Measurements from ENCODE around the gene SHROOM2. TPM values are rescaled to one million over a fixed set of nuclear protein-coding genes. Genes with fewer than 3 reads are reported as not detected.
A peak's percentile ranks its signal among the peaks of the same experiment; 100 is the strongest.

The SHROOM2 gene
- total and polyA plus RNA-seq, 9 of the 15 experiments (the other 6 are each of a cell fraction or from before 2014, with no cell fraction given), result not detected

DNA sequence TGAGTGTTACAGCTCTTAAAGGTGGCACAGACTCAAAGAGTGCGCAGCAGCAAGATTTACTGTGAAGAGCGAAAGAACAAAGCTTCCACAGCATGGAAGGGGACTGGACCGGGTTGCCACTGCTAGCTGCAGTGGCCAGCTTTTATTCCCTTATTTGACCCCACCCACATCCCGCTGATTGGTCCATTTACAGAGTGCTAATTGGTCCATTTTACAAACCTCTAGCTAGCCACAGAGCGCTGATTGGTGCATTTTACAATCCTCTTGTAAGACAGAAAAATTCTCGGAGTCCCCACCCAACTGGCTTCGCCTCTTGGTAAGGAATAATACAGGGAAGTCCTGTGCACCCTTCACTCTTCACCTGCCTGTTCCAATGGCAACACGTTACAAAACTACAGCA, 1.9 kb upstream of the SHROOM2 start:
- intact Hi-C loops (cut with micrococcal nuclease) (no loop called here), in situ Hi-C loops (cut with MboI) (no loop called here)
- no peaks in the 10 kb centered on the region for H4K20me1 ChIP-seq (replicated peaks; ENCODE audit: control insufficient read depth, insufficient read depth, low read length)
- 21% methylated on average over 8 of the region's 8 CpGs for WGBS (ENCODE audit: insufficient coverage, low coverage, missing lambda C conversion rate)
- H3K4me1 ChIP-seq (replicated peaks in 1 of 2; ENCODE audit: control insufficient read depth in 2 of 2, insufficient read depth in 2 of 2, low read length in 2 of 2), result peaks cover 0 to 7% of the 10 kb centered on the region in 2 experiments; a peak in 1 of 5 replicates
- H3K4me3 ChIP-seq, result no peak overlapping the region
- no peak overlapping the region for H3K4me2 ChIP-seq (ENCODE audit: insufficient read depth, low read length)
- H3K79me2 ChIP-seq (ENCODE audit: control insufficient read depth, insufficient read depth, low read length), result no peaks in the 10 kb centered on the region
- BruUV-seq (replicated peaks), result no TSS peak
- H3K9me3 ChIP-seq (replicated peaks; ENCODE audit: control insufficient read depth, insufficient read depth, low read depth, low read length), result no peaks in the 10 kb centered on the region
- ChIA-PET CTCF (ENCODE audit: low intra/inter-chr PET ratio) (no interaction called here), POLR2A (no interaction called here)
- ATAC-seq (no peak), FAIRE-seq (no peak), DNase-seq (ENCODE audit: extremely low read depth in 1 of 4, low spot score in 3 of 4) (no peak)
- H2AFZ ChIP-seq (ENCODE audit: low read depth, low read length), result no peak overlapping the region
- no peaks in the 10 kb centered on the region for H3K9me1 ChIP-seq (ENCODE audit: control insufficient read depth, insufficient read depth, low read length)
- no peak overlapping the region for H3K27ac ChIP-seq (ENCODE audit: extremely low read depth, low read depth, low read length)
- no peaks in the 10 kb centered on the region for H3K36me3 ChIP-seq (ENCODE audit: control insufficient read depth, insufficient read depth, low read length)
- H3K9ac ChIP-seq (ENCODE audit: insufficient read depth in 1 of 2, low read depth in 2 of 2, low read length in 2 of 2), result no peak overlapping the region
- TF ChIP-seq ARID1B (IDR thresholded peaks at IDR 0.05) (no peak), NFYB (IDR thresholded peaks at IDR 0.05; ENCODE audit: extremely low read depth, insufficient read length) (peak; percentile 70)
- H3K27me3 ChIP-seq (ENCODE audit: control insufficient read depth in 2 of 2, insufficient read depth in 2 of 2, low read length in 2 of 2), result no peaks in the 10 kb centered on the region; a peak in 2 of 5 replicates

DNA sequence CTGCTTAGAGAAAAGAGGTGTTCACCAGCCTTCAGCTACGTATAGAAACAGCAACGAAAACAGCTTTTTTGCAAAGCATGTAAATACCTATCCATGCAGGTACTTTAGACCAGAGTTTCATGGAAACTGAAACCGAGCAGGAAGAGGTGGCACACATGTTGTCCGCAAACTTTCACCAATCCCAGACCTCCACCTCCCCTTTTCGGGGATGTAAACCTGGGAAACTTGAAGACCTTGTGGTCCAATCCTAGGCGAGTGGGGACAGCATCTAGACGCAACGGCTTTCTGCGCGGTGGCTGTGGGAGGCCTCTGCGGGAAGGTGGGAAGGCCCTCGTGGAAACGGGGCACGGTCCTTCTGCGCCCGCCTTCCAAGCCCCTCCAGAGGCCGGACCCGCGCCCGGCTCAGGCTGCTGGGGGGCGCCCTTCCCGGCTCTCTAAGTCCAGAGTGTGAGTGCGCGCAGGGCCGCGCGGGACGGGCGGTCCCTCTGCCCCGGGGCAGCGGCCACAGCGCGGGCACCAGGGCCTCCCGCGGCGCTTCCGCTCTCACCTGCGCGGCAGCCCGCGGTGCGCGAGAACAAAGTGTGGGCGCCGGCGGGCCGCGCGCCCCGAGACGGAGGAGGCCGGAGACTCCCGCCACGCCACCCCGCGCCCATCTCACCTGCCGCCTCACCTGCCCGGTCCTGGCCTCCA, 830 bp upstream of the SHROOM2 start:
- intact Hi-C loops (cut with micrococcal nuclease), result no loop called here
- ChIA-PET CTCF (ENCODE audit: low intra/inter-chr PET ratio) (no interaction called here), POLR2A (no interaction called here)
- Histone ChIP-seq H3K27ac (ENCODE audit: extremely low read depth, low read depth, low read length) (no peak overlapping the region), H4K20me1 (replicated peaks; ENCODE audit: control insufficient read depth, insufficient read depth, low read length) (no peaks in the 10 kb centered on the region), H3K9me1 (ENCODE audit: control insufficient read depth, insufficient read depth, low read length) (no peaks in the 10 kb centered on the region), H3K27me3 (ENCODE audit: control insufficient read depth in 2 of 2, insufficient read depth in 2 of 2, low read length in 2 of 2) (peaks cover 0 to 6% of the 10 kb centered on the region in 2 experiments; a peak in 3 of 5 replicates), H3K4me2 (ENCODE audit: insufficient read depth, low read length) (no peak overlapping the region), H3K79me2 (ENCODE audit: control insufficient read depth, insufficient read depth, low read length) (no peaks in the 10 kb centered on the region), H2AFZ (ENCODE audit: low read depth, low read length) (no peak overlapping the region), H3K4me1 (replicated peaks in 1 of 2; ENCODE audit: control insufficient read depth in 2 of 2, insufficient read depth in 2 of 2, low read length in 2 of 2) (peaks cover 0 to 7% of the 10 kb centered on the region in 2 experiments; a peak in 1 of 5 replicates), H3K9me3 (replicated peaks; ENCODE audit: control insufficient read depth, insufficient read depth, low read depth, low read length) (no peaks in the 10 kb centered on the region), H3K4me3 (no peak overlapping the region), H3K36me3 (ENCODE audit: control insufficient read depth, insufficient read depth, low read length) (no peaks in the 10 kb centered on the region), H3K9ac (ENCODE audit: insufficient read depth in 1 of 2, low read depth in 2 of 2, low read length in 2 of 2) (no peak overlapping the region)
- no TSS peak for BruUV-seq (replicated peaks)
- 21% methylated on average over 4 of the region's 58 CpGs for WGBS (ENCODE audit: insufficient coverage, low coverage, missing lambda C conversion rate)
- DNase-seq (ENCODE audit: extremely low read depth in 1 of 4, low spot score in 3 of 4) (no peak), ATAC-seq (no peak), FAIRE-seq (no peak)
- in situ Hi-C loops (cut with MboI), result no loop called here
- TF ChIP-seq, protein P1, sequence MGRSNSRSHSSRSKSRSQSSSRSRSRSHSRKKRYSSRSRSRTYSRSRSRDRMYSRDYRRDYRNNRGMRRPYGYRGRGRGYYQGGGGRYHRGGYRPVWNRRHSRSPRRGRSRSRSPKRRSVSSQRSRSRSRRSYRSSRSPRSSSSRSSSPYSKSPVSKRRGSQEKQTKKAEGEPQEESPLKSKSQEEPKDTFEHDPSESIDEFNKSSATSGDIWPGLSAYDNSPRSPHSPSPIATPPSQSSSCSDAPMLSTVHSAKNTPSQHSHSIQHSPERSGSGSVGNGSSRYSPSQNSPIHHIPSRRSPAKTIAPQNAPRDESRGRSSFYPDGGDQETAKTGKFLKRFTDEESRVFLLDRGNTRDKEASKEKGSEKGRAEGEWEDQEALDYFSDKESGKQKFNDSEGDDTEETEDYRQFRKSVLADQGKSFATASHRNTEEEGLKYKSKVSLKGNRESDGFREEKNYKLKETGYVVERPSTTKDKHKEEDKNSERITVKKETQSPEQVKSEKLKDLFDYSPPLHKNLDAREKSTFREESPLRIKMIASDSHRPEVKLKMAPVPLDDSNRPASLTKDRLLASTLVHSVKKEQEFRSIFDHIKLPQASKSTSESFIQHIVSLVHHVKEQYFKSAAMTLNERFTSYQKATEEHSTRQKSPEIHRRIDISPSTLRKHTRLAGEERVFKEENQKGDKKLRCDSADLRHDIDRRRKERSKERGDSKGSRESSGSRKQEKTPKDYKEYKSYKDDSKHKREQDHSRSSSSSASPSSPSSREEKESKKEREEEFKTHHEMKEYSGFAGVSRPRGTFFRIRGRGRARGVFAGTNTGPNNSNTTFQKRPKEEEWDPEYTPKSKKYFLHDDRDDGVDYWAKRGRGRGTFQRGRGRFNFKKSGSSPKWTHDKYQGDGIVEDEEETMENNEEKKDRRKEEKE (IDR thresholded peaks at IDR 0.05; ENCODE audit: borderline replicate concordance in 1 of 2, control insufficient read depth in 1 of 2, low read depth in 2 of 2, low read length in 1 of 2), result no peak
- TF ChIP-seq GTF2A2 (tag; IDR thresholded peaks at IDR 0.05), result no peak
- TF ChIP-seq SIN3B (IDR thresholded peaks at IDR 0.05; ENCODE audit: low read depth), result no peak
- no peak for TF ChIP-seq TOE1 (IDR thresholded peaks at IDR 0.05; ENCODE audit: borderline replicate concordance)
- no peak for TF ChIP-seq TOE1 (CRISPR knock-in tag; IDR thresholded peaks at IDR 0.05; ENCODE audit: borderline replicate concordance, low read depth)
- no peak for TF ChIP-seq OTX1 (CRISPR knock-in tag; IDR thresholded peaks at IDR 0.05)
- no peak for TF ChIP-seq SOX6 (IDR thresholded peaks at IDR 0.05)
- no peak for TF ChIP-seq RBM17 (IDR thresholded peaks at IDR 0.05; ENCODE audit: borderline replicate concordance, low read depth, low read length)
- TF ChIP-seq SIRT6 (IDR thresholded peaks at IDR 0.05; ENCODE audit: low read depth, low read length), result no peak
- TF ChIP-seq SMAD2 (IDR thresholded peaks at IDR 0.05; ENCODE audit: low read depth, low read length), result no peak
- TF ChIP-seq POLR2H (tag; IDR thresholded peaks at IDR 0.05; ENCODE audit: low read depth), result no peak
- TF ChIP-seq ELF2 (CRISPR knock-in tag; IDR thresholded peaks at IDR 0.05), result no peak
